SK-N-MC (cell line): Measurements from ENCODE around the gene CFDP1.

Experiments used
- FOXP2 ChIP-seq: optimal IDR thresholded peaks from 2 replicates; pipeline ENCODE3; 2011; ENCODE audit warnings: mild to moderate bottlenecking, moderate library complexity; ENCODE audit not compliant: insufficient read depth; ENCODE audit errors: extremely low read length, control extremely low read depth
- POLR2AphosphoS5 ChIP-seq: IDR thresholded peaks from 2 replicates; pipeline ENCODE4 v1.6.1; 2012; ENCODE audit warnings: mild to moderate bottlenecking, low read depth, low read length, borderline replicate concordance

DNA sequence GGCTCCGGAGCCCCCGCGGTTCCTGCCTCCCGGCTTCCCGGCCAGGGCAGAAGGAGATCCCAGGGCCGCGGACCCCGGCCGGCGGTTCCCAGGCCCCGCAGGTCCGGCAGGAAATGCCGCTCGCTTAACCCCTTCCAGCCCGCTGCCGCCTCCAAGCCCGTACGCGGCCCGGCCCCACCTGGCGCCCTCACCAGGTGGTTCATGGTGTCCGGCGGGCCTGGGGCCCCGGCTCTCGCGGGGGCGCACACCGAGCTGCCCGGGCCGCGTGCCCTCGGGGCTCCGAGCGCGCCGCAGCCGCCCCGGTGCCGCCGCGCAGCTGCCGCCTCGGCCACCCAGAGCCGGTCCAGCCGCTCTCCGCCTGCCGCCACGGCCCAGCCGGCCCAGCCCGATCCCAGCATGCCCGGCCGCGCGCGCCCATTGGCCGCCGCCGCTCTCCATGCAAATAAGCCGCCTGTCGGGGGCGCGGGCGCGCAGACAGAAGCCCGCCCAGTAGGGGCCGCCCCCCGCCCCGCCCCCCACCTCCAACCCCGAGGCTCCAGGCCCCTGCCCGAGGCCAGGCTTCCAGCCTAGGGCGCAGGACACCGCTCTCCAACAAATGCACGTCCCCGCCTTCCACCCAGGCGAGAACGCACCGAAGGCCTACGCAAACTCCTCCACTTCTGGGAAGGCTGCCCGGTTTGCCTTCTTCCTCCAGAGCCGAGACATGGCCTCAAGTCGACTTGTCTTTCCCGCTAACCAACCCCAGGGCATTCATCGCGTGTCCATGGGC is 181.8 kb downstream of the CFDP1 start, which contains the start of gene BCAR1:
- no peak for TF ChIP-seq POLR2AphosphoS5
- no peak for TF ChIP-seq FOXP2
